AG04449 (cell line): ENCODE measurements around the gene PDCD11.

Source experiments
- CTCF ChIA-PET: fragments of 350-600 bp; formaldehyde crosslinking; extraction: SDS; loops from one replicate; lab custom pipeline; 2021; ENCODE audit warnings: antibody characterized with exemption; lab: Yijun Ruan, JAX
- POLR2A ChIA-PET: fragments of 400-600, 350-600 bp; formaldehyde crosslinking; extraction: SDS; loops from one replicate; lab custom pipeline; 2020; ENCODE audit warnings: antibody characterized with exemption, inconsistent platforms; lab: Yijun Ruan, JAX
- DNase-seq: peaks from one replicate; pipeline ENCODE4 v3.0.0-alpha.2; 2010; ENCODE audit warnings: low read depth, low spot score
- H3K4me3 ChIP-seq: 2 replicates; pipeline ENCODE4 v1.5.1; 2011; ENCODE audit warnings: low read depth, mild to moderate bottlenecking, control low read depth, low read length
- TF ChIP-seq, protein P1 (sequence below): IDR thresholded peaks from one replicate; pipeline ENCODE4 v1.5.1; 2011; ENCODE audit warnings: mild to moderate bottlenecking, moderate library complexity, low read length, control low read depth, inconsistent platforms; ENCODE audit not compliant: insufficient read depth; ENCODE audit errors: missing control alignments

Gene PDCD11

GRCh38 chr10:103427866-103428265 lies 31.4 kb downstream of the PDCD11 start:
- POLR2A ChIA-PET, result no interaction called here
- DNase-seq, result no peak
- TF ChIP-seq, protein P1, sequence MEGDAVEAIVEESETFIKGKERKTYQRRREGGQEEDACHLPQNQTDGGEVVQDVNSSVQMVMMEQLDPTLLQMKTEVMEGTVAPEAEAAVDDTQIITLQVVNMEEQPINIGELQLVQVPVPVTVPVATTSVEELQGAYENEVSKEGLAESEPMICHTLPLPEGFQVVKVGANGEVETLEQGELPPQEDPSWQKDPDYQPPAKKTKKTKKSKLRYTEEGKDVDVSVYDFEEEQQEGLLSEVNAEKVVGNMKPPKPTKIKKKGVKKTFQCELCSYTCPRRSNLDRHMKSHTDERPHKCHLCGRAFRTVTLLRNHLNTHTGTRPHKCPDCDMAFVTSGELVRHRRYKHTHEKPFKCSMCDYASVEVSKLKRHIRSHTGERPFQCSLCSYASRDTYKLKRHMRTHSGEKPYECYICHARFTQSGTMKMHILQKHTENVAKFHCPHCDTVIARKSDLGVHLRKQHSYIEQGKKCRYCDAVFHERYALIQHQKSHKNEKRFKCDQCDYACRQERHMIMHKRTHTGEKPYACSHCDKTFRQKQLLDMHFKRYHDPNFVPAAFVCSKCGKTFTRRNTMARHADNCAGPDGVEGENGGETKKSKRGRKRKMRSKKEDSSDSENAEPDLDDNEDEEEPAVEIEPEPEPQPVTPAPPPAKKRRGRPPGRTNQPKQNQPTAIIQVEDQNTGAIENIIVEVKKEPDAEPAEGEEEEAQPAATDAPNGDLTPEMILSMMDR, result no peak
- H3K4me3 ChIP-seq, result no peak overlapping the region
- CTCF ChIA-PET, result interaction anchor here (1.0 to 5.3 kb wide), 6 partner anchors 10 to 58 kb away, joined by 3 to 41 read pairs (median 5); no protein-coding TSS in a partner anchor

- TF ChIP-seq, protein P1, result no peak
- ChIA-PET POLR2A (no interaction called here), CTCF (interaction anchor here (1.0 to 5.3 kb wide), 2 partner anchors 13 to 57 kb away, joined by 6 to 41 read pairs; no protein-coding TSS in a partner anchor)
- no peak for DNase-seq
- no peak overlapping the region for H3K4me3 ChIP-seq
Measured at GRCh38 chr10:103428989-103429643, 32.7 kb downstream of the PDCD11 start.

- ChIA-PET POLR2A (no interaction called here), CTCF (interaction anchor here (3.2 kb wide), 1 partner anchor 13 kb away, joined by 19 read pairs; no protein-coding TSS in a partner anchor)
- H3K4me3 ChIP-seq, result no peak overlapping the region
- TF ChIP-seq, protein P1, result no peak
- no peak for DNase-seq
Measured at GRCh38 chr10:103429647-103430046, 33.2 kb downstream of the PDCD11 start.

DNA sequence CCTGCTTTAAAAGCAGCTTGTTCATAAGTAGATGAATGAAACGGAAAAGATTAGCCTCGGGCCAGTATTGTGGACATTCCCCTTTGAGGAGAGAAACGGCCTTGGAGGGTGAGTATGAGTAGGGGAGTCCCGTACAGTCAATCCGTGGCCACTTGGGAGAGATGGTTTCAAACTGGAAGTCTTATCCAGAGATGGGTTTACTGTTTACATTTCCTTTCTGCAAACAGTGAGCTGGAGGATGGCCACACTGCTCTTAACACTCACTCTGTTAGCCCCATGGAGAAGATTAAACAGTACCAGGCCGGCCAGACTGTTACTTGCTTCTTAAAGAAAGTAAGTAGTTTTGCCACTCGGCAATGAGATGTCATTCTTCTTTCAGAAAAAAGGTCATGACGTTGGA lies 35.5 kb downstream of the PDCD11 start:
- H3K4me3 ChIP-seq, result no peak overlapping the region
- DNase-seq, result no peak
- ChIA-PET CTCF (interaction anchor here (2.3 to 3.2 kb wide), 3 partner anchors 16 to 54 kb away, joined by 6 to 19 read pairs (median 12); no protein-coding TSS in a partner anchor), POLR2A (no interaction called here)
- TF ChIP-seq, protein P1, result no peak

DNA sequence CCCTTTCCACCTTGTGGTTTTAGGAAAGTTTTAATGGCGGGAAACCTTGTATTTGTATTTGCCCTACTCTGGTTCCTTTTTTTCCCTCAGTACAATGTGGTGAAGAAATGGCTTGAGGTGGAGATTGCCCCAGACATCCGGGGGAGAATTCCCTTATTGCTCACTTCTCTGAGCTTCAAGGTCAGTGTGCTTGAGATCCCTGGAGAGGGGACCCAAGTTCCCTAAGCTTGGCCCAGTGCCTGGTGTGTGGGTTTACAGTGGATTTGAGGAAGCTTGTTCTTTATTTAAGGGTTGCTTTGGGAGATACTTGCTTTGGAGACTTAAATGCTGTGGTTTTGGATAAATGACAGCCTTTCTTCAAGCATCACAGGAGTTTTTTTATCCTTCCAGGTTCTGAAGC lies 37.4 kb downstream of the PDCD11 start:
- no peak for DNase-seq
- POLR2A ChIA-PET, result no interaction called here
- CTCF ChIA-PET, result interaction anchor here (1.7 to 2.6 kb wide), 3 partner anchors 17 to 52 kb away, joined by 6 to 12 read pairs (median 12); no protein-coding TSS in a partner anchor
- no peak overlapping the region for H3K4me3 ChIP-seq
- TF ChIP-seq, protein P1, result no peak

- CTCF ChIA-PET, result interaction anchor here (1.0 to 2.7 kb wide), 2 partner anchors 16 to 24 kb away, joined by 4 to 9 read pairs; no protein-coding TSS in a partner anchor
- no peak for DNase-seq
- POLR2A ChIA-PET, result no interaction called here
- no peak overlapping the region for H3K4me3 ChIP-seq
- TF ChIP-seq, protein P1, result no peak
Measured at GRCh38 chr10:103439776-103440175, 43.4 kb downstream of the PDCD11 start.
